Tibial nerve (tissue), 4 donors: ENCODE results near the gene SCAPER. TPM values are rescaled to one million over a fixed set of nuclear protein-coding genes. Genes with fewer than 3 reads are reported as not detected.

ENCODE experiments used
- DNase-seq, 2 donors: peaks; one replicate each; pipeline ENCODE4 v3.0.0-alpha.2; 2019; ENCODE audit warnings: low spot score in 2 of 2
- H3K27ac ChIP-seq, 4 donors: fragments of 200-600 bp; sonication (generic) in 3 of 4; one replicate each; pipeline ENCODE4 v1.5.1; 2017 to 2019; ENCODE audit warnings: mild to moderate bottlenecking in 1 of 4
- H3K27me3 ChIP-seq, 2 donors: fragments of 200-600 bp; sonication (generic) in 1 of 2; one replicate each; pipeline versions ENCODE4 v1.5.1 to v1.6.0; 2017 to 2019
- H3K36me3 ChIP-seq, 3 donors: fragments of 200-600 bp; sonication (generic); one replicate each; pipeline ENCODE4 v1.5.1; 2018 to 2019
- H3K4me1 ChIP-seq, 4 donors: fragments of 200-600 bp; sonication (generic) in 3 of 4; one replicate each; pipeline ENCODE4 v1.5.1; 2017 to 2019
- H3K4me3 ChIP-seq, 4 donors: fragments of 200-600 bp; sonication (generic) in 3 of 4; one replicate each; pipeline ENCODE4 v1.5.1; 2017 to 2019; ENCODE audit warnings: mild to moderate bottlenecking in 1 of 4, moderate library complexity in 1 of 4
- H3K9me3 ChIP-seq, 4 donors: fragments of 200-600 bp; sonication (generic) in 3 of 4; one replicate each; pipeline ENCODE4 v1.5.1; 2017 to 2019
- CTCF ChIP-seq, 5 experiments: fragments of 200-600 bp in 3 of 5; fragments of 450-650 bp in 2 of 5; sonication (generic) in 3 of 5; IDR thresholded peaks; one replicate each; pipeline ENCODE4 v1.5.1; 2016 to 2019; ENCODE audit warnings: antibody characterized with exemption in 5 of 5, mild to moderate bottlenecking in 3 of 5, moderate library complexity in 2 of 5
- EP300 ChIP-seq, 2 donors: sonication (generic); formaldehyde crosslinking; IDR thresholded peaks; one replicate each; pipeline ENCODE4 v1.6.1; 2017; ENCODE audit warnings: antibody characterized with exemption in 2 of 2, mild to moderate bottlenecking in 1 of 2
- POLR2A ChIP-seq, 2 donors: fragments of 450-650 bp; IDR thresholded peaks; one replicate each; pipeline ENCODE4 v1.6.1; 2017; ENCODE audit warnings: antibody characterized with exemption in 2 of 2, mild to moderate bottlenecking in 2 of 2, moderate library complexity in 2 of 2
- WGBS, 2 donors: methylation state at CpG; one replicate each; pipeline ENCODE4 v1.1.5; 2018; 5-methylcytosine and 5-hydroxymethylcytosine counted together
- total RNA-seq, 4 donors: library from RNA; depleted of rRNA; stranded (reverse); fragments of >200 nt; gene quantifications; one replicate each; pipeline ENCODE4 v1.1.0, GENCODE V29; 2016

SCAPER gene
- total RNA-seq, 4 donors from 2014 or later: 25.5 to 45.3 (median 37.3) TPM

GRCh38 chr15:76483752-76484151 lies 421.4 kb downstream of the SCAPER start:
- H3K9me3 ChIP-seq: peaks cover 0 to 4% (median 0%) of the 10 kb centered on the region in 4 donors
- no peaks in the 10 kb centered on the region for H3K4me1 ChIP-seq
- no peak overlapping the region for H3K27ac ChIP-seq
- H3K36me3 ChIP-seq: no peaks in the 10 kb centered on the region
- no peaks in the 10 kb centered on the region for H3K27me3 ChIP-seq
- TF ChIP-seq CTCF (IDR thresholded peaks at IDR 0.05) (no peak), EP300 (IDR thresholded peaks at IDR 0.05) (no peak)
- DNase-seq: no peak
- WGBS, 2 donors: 81 to 83% methylated on average over 2 of the region's 2 CpGs
- no peak overlapping the region for H3K4me3 ChIP-seq

GRCh38 chr15:76483018-76483417 lies 422.1 kb downstream of the SCAPER start:
- Histone ChIP-seq H3K27me3 (no peaks in the 10 kb centered on the region), H3K27ac (no peak overlapping the region), H3K9me3 (peaks cover 0 to 4% (median 0%) of the 10 kb centered on the region in 4 donors), H3K4me3 (no peak overlapping the region), H3K36me3 (no peaks in the 10 kb centered on the region), H3K4me1 (no peaks in the 10 kb centered on the region)
- WGBS, 2 donors: 52 to 68% methylated on average over 1 of the region's 1 CpG
- TF ChIP-seq EP300 (IDR thresholded peaks at IDR 0.05) (no peak), POLR2A (IDR thresholded peaks at IDR 0.05) (no peak), CTCF (IDR thresholded peaks at IDR 0.05) (no peak)
- no peak for DNase-seq

GRCh38 chr15:76480267-76480666 lies 424.9 kb downstream of the SCAPER start:
- Histone ChIP-seq H3K36me3 (no peaks in the 10 kb centered on the region), H3K27ac (no peak overlapping the region), H3K27me3 (no peaks in the 10 kb centered on the region), H3K4me1 (no peaks in the 10 kb centered on the region), H3K4me3 (no peak overlapping the region), H3K9me3 (no peaks in the 10 kb centered on the region)
- 92 to 96% methylated on average over 3 of the region's 3 CpGs for WGBS, 2 donors
- DNase-seq: no peak
- TF ChIP-seq POLR2A (IDR thresholded peaks at IDR 0.05): no peak
- no peak for TF ChIP-seq EP300 (IDR thresholded peaks at IDR 0.05)
- no peak for TF ChIP-seq CTCF (IDR thresholded peaks at IDR 0.05)

GRCh38 chr15:76470691-76471090 lies 434.4 kb downstream of the SCAPER start:
- Histone ChIP-seq H3K27ac (no peak overlapping the region), H3K4me3 (no peak overlapping the region), H3K9me3 (peaks cover 0 to 5% (median 0%) of the 10 kb centered on the region in 4 donors), H3K36me3 (peaks cover 0 to 41% (median 0%) of the 10 kb centered on the region in 3 donors), H3K4me1 (no peaks in the 10 kb centered on the region), H3K27me3 (no peaks in the 10 kb centered on the region)
- no peak for DNase-seq
- TF ChIP-seq CTCF (IDR thresholded peaks at IDR 0.05): no peak
- TF ChIP-seq EP300 (IDR thresholded peaks at IDR 0.05): no peak
- TF ChIP-seq POLR2A (IDR thresholded peaks at IDR 0.05): no peak

GRCh38 chr15:76468722-76469121 lies 436.4 kb downstream of the SCAPER start:
- no peak for DNase-seq
- Histone ChIP-seq H3K27ac (no peak overlapping the region), H3K4me3 (no peak overlapping the region), H3K27me3 (no peaks in the 10 kb centered on the region), H3K4me1 (no peaks in the 10 kb centered on the region), H3K9me3 (peaks cover 0 to 6% (median 0%) of the 10 kb centered on the region in 4 donors), H3K36me3 (peaks cover 0 to 41% (median 0%) of the 10 kb centered on the region in 3 donors)
- TF ChIP-seq CTCF (IDR thresholded peaks at IDR 0.05): no peak
- TF ChIP-seq POLR2A (IDR thresholded peaks at IDR 0.05): no peak
- TF ChIP-seq EP300 (IDR thresholded peaks at IDR 0.05): no peak
- 94 to 100% methylated on average over 2 of the region's 2 CpGs for whole genome bisulfite sequencing, 2 donors
